T-helper 2 cell treated with Interferon-gamma antibody and Interleukin-4, amounts not matched to agents 100 ng/mL and 5 ng/mL, for 36 hours (primary cell): Measurements from ENCODE around the gene SNX8. TPM values are rescaled to one million over a fixed set of nuclear protein-coding genes. Genes with fewer than 3 reads are reported as not detected.
"Not testable (repeated sequence)": the region's sequence is repeated elsewhere in the genome, so short reads cannot be mapped to it uniquely, and the experiment has no call there.

Experiments
- intact Hi-C: fragments of 100-400 bp; cut with micrococcal nuclease; formaldehyde crosslinking; loops from one replicate; pipeline ENCODE4 v1.15.1; 2023
- total RNA-seq: library from RNA; stranded (reverse); gene quantifications from 2 replicates; pipeline ENCODE4 v1.2.3, GENCODE V29; 2022

SNX8 gene
- total RNA-seq, 1 donor from 2014 or later, result 24.0 TPM

- intact Hi-C loops, result no loop called here
These were observed 18.2 kb downstream of the SNX8 start for GRCh38 chr7:2295936-2296620.

- intact Hi-C loops, result no loop called here
These were observed 23.4 kb downstream of the SNX8 start for GRCh38 chr7:2290877-2291276.

- intact Hi-C loops, result no loop called here
These were observed 24.6 kb downstream of the SNX8 start for GRCh38 chr7:2289621-2290020.

- intact Hi-C loops, result no loop called here
These were observed 25.1 kb downstream of the SNX8 start for GRCh38 chr7:2289111-2289586.

- intact Hi-C loops, result no loop called here
These were observed 25.7 kb downstream of the SNX8 start for GRCh38 chr7:2288503-2288902.

- intact Hi-C loops, result no loop called here
These were observed 26.5 kb downstream of the SNX8 start for GRCh38 chr7:2287745-2288144.

- intact Hi-C loops, result no loop called here
These were observed 31.2 kb downstream of the SNX8 start for GRCh38 chr7:2283074-2283473.

GRCh38 chr7:2282185-2282751 lies 32.0 kb downstream of the SNX8 start:
- intact Hi-C loops, result no loop called here

GRCh38 chr7:2281541-2281940 lies 32.7 kb downstream of the SNX8 start:
- intact Hi-C loops, result no loop called here

- intact Hi-C loops, result no loop called here
These were observed 33.8 kb downstream of the SNX8 start for GRCh38 chr7:2280424-2280823.

- intact Hi-C loops, result no loop called here
These were observed 34.3 kb downstream of the SNX8 start for GRCh38 chr7:2279896-2280295.

- intact Hi-C loops, result no loop called here
These were observed 36.2 kb downstream of the SNX8 start for GRCh38 chr7:2278026-2278425.

- intact Hi-C loops, result no loop called here
These were observed 38.1 kb downstream of the SNX8 start for GRCh38 chr7:2276107-2276506.

- intact Hi-C loops, result no loop called here
These were observed 39.1 kb downstream of the SNX8 start for GRCh38 chr7:2275101-2275500.

GRCh38 chr7:2274666-2275065 lies 39.6 kb downstream of the SNX8 start:
- intact Hi-C loops, result no loop called here

- intact Hi-C loops, result no loop called here
These were observed 40.4 kb downstream of the SNX8 start for GRCh38 chr7:2273866-2274265.

GRCh38 chr7:2272031-2272430 lies 42.2 kb downstream of the SNX8 start:
- intact Hi-C loops, result no loop called here

- intact Hi-C loops, result no loop called here
These were observed 42.8 kb downstream of the SNX8 start for GRCh38 chr7:2271273-2272026.

- intact Hi-C loops, result no loop called here
These were observed 43.7 kb downstream of the SNX8 start for GRCh38 chr7:2270495-2270894.

GRCh38 chr7:2269991-2270460 lies 44.2 kb downstream of the SNX8 start:
- intact Hi-C loops, result no loop called here

- intact Hi-C loops, result not testable (repeated sequence)
These were observed 44.9 kb downstream of the SNX8 start for GRCh38 chr7:2269089-2269990.
